Measurements from ENCODE around the gene MT2A.

GRCh38 chr16:56652600-56652999 lies 44.2 kb downstream of the MT2A start:
- TF ChIP-seq CTCF (IDR thresholded peaks at IDR 0.05) (no peak), POLR2AphosphoS5 (IDR thresholded peaks at IDR 0.05) (no peak), POLR2A (IDR thresholded peaks at IDR 0.05) (no peak), EP300 (IDR thresholded peaks at IDR 0.05) (no peak)
